Pancreas (tissue), 10 donors: ENCODE data around the gene KANSL3. TPM values are rescaled to one million over a fixed set of nuclear protein-coding genes. Genes with fewer than 3 reads are reported as not detected.

ENCODE experiments used
- ATAC-seq, 4 donors: fragments of 200-7000 bp; cut with Tn5 transposase; one replicate each; pipeline versions ENCODE4 v1.8.0 to v1.9.1; 2020; ENCODE audit warnings: mild to moderate bottlenecking in 4 of 4, moderate library complexity in 4 of 4
- DNase-seq, 6 donors: peaks; one replicate each; pipeline ENCODE4 v3.0.0-alpha.2; 2020
- FAIRE-seq: peaks from 2 replicates; lab custom pipeline; 2012; peaks lifted over from hg19 to GRCh38; lab: Jason Lieb, UNC
- H3K27ac ChIP-seq, 4 donors: fragments of 200-600 bp; sonication (generic); 1 replicate in 3 of 4; 2 replicates in 1 of 4; pipeline versions ENCODE4 v1.5.0 to v1.8.0; 2020
- H3K27me3 ChIP-seq, 4 donors: fragments of 200-600 bp; one replicate each; pipeline ENCODE4 v1.8.0; 2021
- H3K36me3 ChIP-seq, 3 donors: fragments of 200-600 bp; sonication (generic) in 1 of 3; one replicate each; pipeline versions ENCODE4 v1.5.0 to v1.8.0; 2020 to 2021
- H3K4me1 ChIP-seq, 3 donors: fragments of 200-600 bp; one replicate each; pipeline ENCODE4 v1.8.0; 2021
- H3K4me3 ChIP-seq, 4 donors: fragments of 200-600 bp; sonication (generic) in 2 of 4; one replicate each; pipeline versions ENCODE4 v1.5.0 to v1.8.0; 2020 to 2021
- H3K9me3 ChIP-seq, 4 donors: fragments of 200-600 bp; one replicate each; pipeline ENCODE4 v1.8.0; 2021
- CTCF ChIP-seq, 4 donors: fragments of 200-600 bp; sonication (generic) in 3 of 4; IDR thresholded peaks; one replicate each; pipeline versions ENCODE4 v1.5.0 to v1.8.0; 2021; ENCODE audit warnings: antibody characterized with exemption in 4 of 4
- WGBS, 2 donors: extraction: QIAGEN DNeasy Blood & Tissue Kit; methylation state at CpG; one replicate each; pipeline ENCODE4 v1.1.7; 2013; 5-methylcytosine and 5-hydroxymethylcytosine counted together
- intact Hi-C, 3 donors: fragments of 100-400 bp; cut with DNase I; formaldehyde crosslinking; loops; one replicate each; pipeline versions ENCODE4 v1.11.1 to v1.14.2; 2022
- polyA plus RNA-seq, 2 donors: library from polyadenylated mRNA; stranded (reverse); fragments of 200-250 nt; gene quantifications; one replicate each; pipeline ENCODE4 v1.2.3, GENCODE V29; 2013
- total RNA-seq, 6 donors: library from RNA; stranded (reverse); fragmentation: NEBNext Ultra II Directional in 4 of 6; extraction: Animal tissue kit (Norgen Biotek cat#: 25700) in 4 of 6; gene quantifications; one replicate each; pipeline versions ENCODE4 v1.2.1 to v1.2.4, GENCODE V29; 2021 to 2023
- donor health status: healthy with polysubstance abuse.
- donor health status: DM: no; HTN: no; CAD: no; lungs with moderate emphysema.
- donor health status: DM: no; HTN: no; CAD: no.
- donor health status: control.
- donor health status: control.
- donor health status: Bipolar disorder and iron deficiency.
- donor health status: DM: yes; HTN: yes; CAD: no.
- donor health status: DM: no; HTN: no; CAD: no.
- donor health status: DM: no; HTN: no; CAD: no.
- donor health status: DM: yes; HTN: yes; CAD: no.

The KANSL3 gene
- total and polyA plus RNA-seq, 8 donors = 14.8 to 28.9 (median 19.2) TPM

GRCh38 chr2:96625571-96626552 lies 12.2 kb downstream of the KANSL3 start:
- intact Hi-C loops = no loop called here
- no peak for TF ChIP-seq CTCF (IDR thresholded peaks at IDR 0.05)
- no peak for DNase-seq
- H3K9me3 ChIP-seq = no peaks in the 10 kb centered on the region
- peaks cover 0 to 11% (median 0%) of the 10 kb centered on the region in 3 donors for H3K36me3 ChIP-seq
- no peak overlapping the region for H3K27ac ChIP-seq
- no peak for ATAC-seq
- H3K27me3 ChIP-seq = no peaks in the 10 kb centered on the region
- H3K4me1 ChIP-seq = peaks cover 5 to 14% (median 5%) of the 10 kb centered on the region in 3 donors
- no peak for FAIRE-seq
- no peak overlapping the region for H3K4me3 ChIP-seq
- 39 to 43% methylated on average over 5 of the region's 5 CpGs for WGBS, 2 donors

- Histone ChIP-seq H3K36me3 (peaks cover 0 to 16% (median 4%) of the 10 kb centered on the region in 3 donors), H3K27me3 (no peaks in the 10 kb centered on the region), H3K27ac (peak overlapping the region in 1 of 4 donors; percentile 17), H3K4me1 (peaks cover 0 to 14% (median 5%) of the 10 kb centered on the region in 3 donors), H3K4me3 (no peak overlapping the region), H3K9me3 (no peaks in the 10 kb centered on the region)
- FAIRE-seq = no peak
- DNase-seq = no peak
- ATAC-seq = peak in 1 of 4 donors; percentile 58
- TF ChIP-seq CTCF (IDR thresholded peaks at IDR 0.05) = no peak
- intact Hi-C loops = no loop called here
- 91 to 96% methylated on average over 3 of the region's 3 CpGs for WGBS, 2 donors
These were observed 15.0 kb downstream of the KANSL3 start for GRCh38 chr2:96623116-96623515.

GRCh38 chr2:96622544-96622943 lies 15.6 kb downstream of the KANSL3 start:
- Histone ChIP-seq H3K4me1 (peaks cover 0 to 14% (median 5%) of the 10 kb centered on the region in 3 donors), H3K36me3 (peaks cover 0 to 16% (median 4%) of the 10 kb centered on the region in 3 donors), H3K27me3 (no peaks in the 10 kb centered on the region), H3K9me3 (no peaks in the 10 kb centered on the region), H3K4me3 (no peak overlapping the region), H3K27ac (peak overlapping the region in 1 of 4 donors; percentile 17)
- 95 to 96% methylated on average over 3 of the region's 3 CpGs for WGBS, 2 donors
- DNase-seq = no peak
- FAIRE-seq = no peak
- intact Hi-C loops = no loop called here
- no peak for ATAC-seq
- no peak for TF ChIP-seq CTCF (IDR thresholded peaks at IDR 0.05)

GRCh38 chr2:96618596-96619283 lies 19.4 kb downstream of the KANSL3 start:
- 83 to 84% methylated on average over 8 of the region's 8 CpGs for WGBS, 2 donors
- ATAC-seq = peak in 3 of 4 donors; percentile 53 to 63 (median 58)
- intact Hi-C loops = no loop called here
- H3K36me3 ChIP-seq = peaks cover 0 to 21% (median 4%) of the 10 kb centered on the region in 3 donors
- H3K27ac ChIP-seq = no peak overlapping the region
- DNase-seq = no peak
- H3K27me3 ChIP-seq = no peaks in the 10 kb centered on the region
- FAIRE-seq = no peak
- H3K9me3 ChIP-seq = no peaks in the 10 kb centered on the region
- TF ChIP-seq CTCF (IDR thresholded peaks at IDR 0.05) = no peak
- H3K4me3 ChIP-seq = no peak overlapping the region
- peaks cover 0 to 5% (median 0%) of the 10 kb centered on the region in 3 donors for H3K4me1 ChIP-seq
